Measurements from ENCODE around the gene ANAPC2.

The ANAPC2 gene

GRCh38 chr9:137173796-137174664, 14.3 kb downstream of the ANAPC2 start:
- DNase-seq = no peak

GRCh38 chr9:137172901-137173795, 15.2 kb downstream of the ANAPC2 start:
- DNase-seq = peak; percentile 57 to 84

GRCh38 chr9:137171149-137171900, 17.0 kb downstream of the ANAPC2 start:
- DNase-seq = no peak

- DNase-seq = no peak
Observed at GRCh38 chr9:137170486-137171148, 17.7 kb downstream of the ANAPC2 start.

- DNase-seq = no peak
Observed at GRCh38 chr9:137169896-137170358, 18.4 kb downstream of the ANAPC2 start, which contains the start of gene LRRC26. LRRC26 (minus strand) TSS chr9:137170051; CDS start chr9:137169943, 108 bp downstream.

- peak; percentile 80 to 90 for DNase-seq
Observed at GRCh38 chr9:137168904-137169856, 19.2 kb downstream of the ANAPC2 start.

GRCh38 chr9:137168573-137168903, 19.8 kb downstream of the ANAPC2 start:
- DNase-seq = no peak

- peak in 1 of 2 experiments; percentile 35 for DNase-seq
Observed at GRCh38 chr9:137167747-137168572, 20.4 kb downstream of the ANAPC2 start.

- DNase-seq = peak in 1 of 2 experiments; percentile 21
Observed at GRCh38 chr9:137167277-137167746, 21.0 kb downstream of the ANAPC2 start.

- no peak for DNase-seq
Observed at GRCh38 chr9:137166380-137167229, 21.8 kb downstream of the ANAPC2 start.

GRCh38 chr9:137165250-137165836, 23.0 kb downstream of the ANAPC2 start:
- DNase-seq = no peak

GRCh38 chr9:137164370-137165249, 23.8 kb downstream of the ANAPC2 start:
- no peak for DNase-seq

GRCh38 chr9:137163805-137164204, 24.6 kb downstream of the ANAPC2 start:
- no peak for DNase-seq

GRCh38 chr9:137163365-137163715, 25.0 kb downstream of the ANAPC2 start:
- peak in 1 of 2 experiments; percentile 28 for DNase-seq

- peak in 1 of 2 experiments; percentile 27 for DNase-seq
Observed at GRCh38 chr9:137162505-137163364, 25.6 kb downstream of the ANAPC2 start.

All from SHP77 (cell line).